ENCODE measurements around the gene KIF6.

- TF ChIP-seq CTCF (conservative IDR thresholded peaks at IDR 0.05; ENCODE audit: low read length): no peak
- TF ChIP-seq EZH2phosphoT487 (IDR thresholded peaks at IDR 0.05; ENCODE audit: borderline replicate concordance): no peak
These were observed 156.3 kb downstream of the KIF6 start for GRCh38 chr6:39568896-39569295.

Measured in Loucy (cell line).